CD4-positive, alpha-beta T cell treated with Interferon alpha-2 for 1 hour (primary cell): ENCODE data around the gene ATRN.
"Not testable (repeated sequence)": the region's sequence is repeated elsewhere in the genome, so short reads cannot be mapped to it uniquely, and the experiment has no call there.

ENCODE experiments used
- DNase-seq, 2 donors: peaks; one replicate each; pipeline ENCODE4 v3.0.0-alpha.2; 2020 to 2022

The ATRN gene

GRCh38 chr20:3470627-3471396, at the start of gene ATRN:
TSS of gene ATRN (plus strand) at chr20:3471018. CDS start at chr20:3471108, 90 bp downstream.
- DNase-seq = peak; percentile 84 to 89

DNA sequence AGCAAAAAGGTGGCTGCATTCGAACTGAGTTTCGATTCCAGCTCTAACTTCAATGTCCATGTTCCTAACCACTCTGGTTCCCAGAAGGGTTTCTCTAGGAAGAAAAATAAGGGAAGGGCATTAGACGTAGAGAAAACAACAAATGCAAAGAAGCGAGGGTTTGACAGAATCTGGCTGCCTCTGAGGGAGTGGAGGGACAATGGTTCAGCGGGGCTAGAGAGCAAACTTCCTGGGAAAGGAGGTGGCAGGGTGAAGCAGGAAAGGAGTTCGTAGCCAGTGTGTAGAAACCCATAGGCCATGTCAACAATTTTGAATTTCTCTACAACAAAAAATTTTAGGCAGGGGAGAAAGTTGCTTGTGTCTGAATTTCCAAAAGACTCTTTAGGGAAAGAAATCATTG, 48.8 kb upstream of the ATRN start:
- no peak for DNase-seq

- DNase-seq = no peak
Observed at GRCh38 chr20:3423126-3423525, 47.7 kb upstream of the ATRN start.

GRCh38 chr20:3426766-3427165, 44.1 kb upstream of the ATRN start:
- DNase-seq = not testable (repeated sequence)

DNA sequence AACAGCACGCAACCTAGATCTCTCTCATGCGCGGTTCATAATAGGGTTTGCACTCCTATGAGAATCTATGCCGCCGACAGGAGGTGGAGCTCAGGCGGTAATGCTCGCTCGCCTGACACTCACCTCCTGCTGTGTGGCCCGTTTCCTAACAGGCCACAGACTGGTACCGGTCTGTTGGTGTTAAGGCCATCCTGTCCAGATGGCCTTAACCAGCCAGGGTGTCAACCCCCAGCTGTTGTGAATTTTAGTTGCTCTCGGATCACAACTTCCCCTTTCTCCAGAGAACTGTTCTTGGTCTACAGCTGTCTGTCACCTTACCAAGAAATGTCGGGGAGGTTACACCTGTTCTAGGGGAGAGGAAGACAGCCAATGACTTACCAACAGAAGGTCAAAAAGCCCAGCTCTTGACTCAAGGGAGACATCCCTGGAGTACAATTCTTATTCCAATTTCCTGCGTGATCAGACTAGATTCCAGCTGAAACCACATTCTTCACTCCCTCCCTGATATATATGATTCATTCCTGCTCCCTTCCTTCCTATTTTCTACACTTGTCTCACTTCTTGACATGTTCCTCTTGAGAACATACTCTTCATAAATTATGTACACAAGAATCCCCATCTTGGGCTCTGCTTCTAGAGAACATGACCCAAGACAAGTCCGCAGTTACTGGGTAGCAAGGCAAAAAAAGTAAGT, 40.3 kb upstream of the ATRN start:
- DNase-seq = peak in 1 of 2 donors; percentile 18

DNA sequence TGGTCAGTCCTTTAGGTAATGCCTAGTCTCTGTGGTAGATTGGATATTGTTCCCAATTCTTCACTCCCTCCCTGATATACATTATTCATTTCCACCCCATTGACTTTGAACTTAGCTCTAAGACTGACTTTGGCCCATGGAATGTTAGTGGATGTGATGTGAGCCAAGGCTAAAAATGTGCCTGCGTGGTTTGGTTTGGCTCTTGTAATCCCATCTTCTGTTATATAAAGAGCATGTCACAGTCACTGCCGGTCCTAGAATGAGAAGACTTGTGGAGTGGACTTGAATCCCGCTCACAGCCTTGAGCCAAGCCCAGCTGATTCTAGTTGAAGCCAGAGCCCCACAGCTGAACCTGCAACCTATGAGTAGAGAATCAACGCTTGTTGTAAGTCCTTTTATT, 39.7 kb upstream of the ATRN start:
- DNase-seq = no peak

DNA sequence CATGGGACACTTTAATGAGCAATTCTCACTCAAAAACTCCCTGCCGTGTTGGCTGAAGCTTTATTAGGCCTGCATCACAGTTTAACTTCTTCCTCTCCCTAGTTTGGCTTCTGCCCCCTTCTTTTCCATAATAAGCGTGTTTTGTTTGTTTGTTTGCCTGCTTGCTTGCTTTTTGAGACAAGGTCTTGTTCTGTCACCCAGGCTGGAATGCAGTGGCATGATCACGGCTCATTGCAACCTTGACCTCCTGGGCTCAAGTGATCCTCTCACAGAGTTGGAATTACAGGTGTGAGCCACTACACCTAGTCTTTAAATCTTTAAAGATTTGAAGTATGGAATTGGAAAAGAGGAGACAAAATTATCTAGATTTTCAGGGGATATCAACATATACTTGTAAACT, 38.0 kb upstream of the ATRN start:
- no peak for DNase-seq

- no peak for DNase-seq
Observed at GRCh38 chr20:3433744-3434143, 37.1 kb upstream of the ATRN start.

GRCh38 chr20:3434232-3434631, 36.6 kb upstream of the ATRN start:
- DNase-seq = no peak

- DNase-seq = no peak
Observed at GRCh38 chr20:3436864-3437574, 33.8 kb upstream of the ATRN start.

DNA sequence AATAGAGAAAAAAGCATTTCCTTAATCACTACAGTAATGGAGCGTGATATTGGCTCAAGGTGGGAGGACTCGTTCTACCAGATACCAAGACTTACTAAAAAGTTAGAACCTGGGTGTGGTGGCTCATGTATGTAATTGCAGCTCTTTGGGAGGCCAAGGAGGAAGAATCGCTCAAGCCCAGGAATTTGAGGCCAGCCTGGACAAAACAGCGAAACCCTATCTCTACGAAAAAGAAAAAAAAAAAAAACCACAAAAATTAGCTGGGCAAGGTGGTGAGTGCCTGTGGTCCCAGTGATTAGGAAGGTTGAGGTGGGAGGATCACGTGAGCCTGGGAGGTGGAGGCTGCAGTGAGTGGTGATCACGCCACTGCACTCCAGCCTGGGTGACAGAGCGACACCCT, 24.0 kb upstream of the ATRN start:
- DNase-seq = no peak

GRCh38 chr20:3447321-3447720, 23.5 kb upstream of the ATRN start:
- DNase-seq = no peak

- DNase-seq = no peak
Observed at GRCh38 chr20:3449319-3449718, 21.5 kb upstream of the ATRN start.

- DNase-seq = no peak
Observed at GRCh38 chr20:3452136-3452535, 18.7 kb upstream of the ATRN start.

GRCh38 chr20:3452690-3453089, 18.1 kb upstream of the ATRN start:
- no peak for DNase-seq

DNA sequence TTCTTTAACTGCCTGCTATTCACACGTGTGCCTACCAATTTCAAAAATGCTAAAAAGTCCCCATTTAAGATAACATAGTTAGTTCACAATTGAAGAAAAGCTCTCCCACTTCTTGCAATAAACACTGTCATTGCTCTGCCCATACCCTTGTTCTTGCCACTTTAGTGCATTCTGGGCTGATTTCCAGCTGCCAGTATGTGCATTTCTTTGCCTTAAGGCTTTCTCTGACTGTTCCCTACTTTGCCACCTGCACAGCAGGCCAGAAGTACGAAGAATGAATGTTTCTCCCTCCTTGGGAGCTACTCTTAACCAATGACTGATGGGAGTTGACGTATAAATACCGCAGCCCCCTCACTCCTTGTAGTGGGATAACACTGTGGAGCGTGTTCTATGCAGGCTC, 16.0 kb upstream of the ATRN start:
- DNase-seq = no peak

GRCh38 chr20:3456648-3457047, 14.2 kb upstream of the ATRN start:
- DNase-seq = no peak

DNA sequence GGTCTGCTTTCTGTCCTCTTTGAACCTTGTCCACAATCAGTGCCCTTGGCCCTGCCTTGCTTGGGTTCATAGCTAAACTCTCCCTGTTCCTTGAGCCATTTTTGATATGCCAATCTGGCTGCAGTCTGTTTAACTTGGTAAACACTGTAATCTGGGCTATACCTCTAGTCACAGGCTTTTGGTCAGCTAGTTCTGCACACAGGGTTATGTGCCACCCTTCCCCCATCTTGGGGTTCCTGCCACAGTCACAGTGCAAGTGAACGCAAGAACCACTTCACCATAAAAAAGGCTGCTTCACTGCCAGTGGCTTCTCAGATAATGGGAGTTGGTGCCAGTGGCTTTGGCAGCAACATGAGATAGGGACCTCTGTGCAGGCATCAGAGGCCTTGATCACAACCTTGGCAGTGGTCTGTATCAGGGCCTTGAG, 10.9 kb upstream of the ATRN start:
- no peak for DNase-seq

GRCh38 chr20:3461211-3461771, 9.5 kb upstream of the ATRN start:
- DNase-seq = no peak

GRCh38 chr20:3461911-3462677, 8.7 kb upstream of the ATRN start:
- no peak for DNase-seq

DNA sequence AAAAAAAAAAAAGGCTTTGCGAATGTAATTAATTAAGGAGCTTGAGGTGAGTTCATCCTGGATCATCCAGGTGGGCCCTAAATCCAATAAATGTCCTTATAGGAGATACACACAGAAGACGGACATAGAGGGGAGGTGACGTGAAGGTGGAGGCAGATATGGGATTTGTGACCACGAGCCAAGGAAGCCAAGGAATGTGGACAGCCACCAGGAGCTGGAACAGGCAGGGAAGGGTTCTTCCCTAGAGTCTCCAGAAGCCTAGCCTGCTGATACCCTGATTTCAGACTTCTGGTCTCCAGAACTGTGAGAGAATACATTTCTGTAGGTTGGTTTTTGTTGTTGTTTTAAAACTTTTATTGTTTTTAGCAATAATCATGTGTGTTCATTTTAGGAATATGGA, 6.7 kb upstream of the ATRN start:
- no peak for DNase-seq

GRCh38 chr20:3465301-3465700, 5.5 kb upstream of the ATRN start:
- DNase-seq = no peak

DNA sequence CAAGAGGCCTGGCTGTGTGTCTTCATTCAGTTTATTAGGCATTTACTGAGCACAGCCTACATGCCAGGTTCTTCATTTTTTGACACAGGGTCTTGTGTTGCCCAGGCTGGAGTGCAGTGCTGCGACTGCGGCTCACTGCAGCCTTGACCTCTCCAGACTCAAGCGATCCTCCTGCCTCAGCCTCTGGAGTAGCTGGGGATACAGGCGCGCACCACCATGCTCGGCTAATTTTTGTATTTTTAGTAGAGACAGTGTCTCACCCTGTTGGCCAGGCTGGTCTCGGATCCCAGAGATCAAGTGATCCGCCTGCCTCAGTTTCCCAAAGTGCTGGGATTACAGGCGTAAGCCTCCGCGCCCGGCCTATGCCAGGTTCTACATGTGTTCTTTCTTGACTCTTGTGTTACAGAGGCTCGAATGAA, 601 bp upstream of the ATRN start:
- no peak for DNase-seq
